ENCODE data around the gene SORBS2. TPM values are rescaled to one million over a fixed set of nuclear protein-coding genes. Genes with fewer than 3 reads are reported as not detected.
A peak's percentile ranks its signal among the peaks of the same experiment; 100 is the strongest.

SORBS2 gene
- polyA plus RNA-seq, 1 donor from 2014 or later, result 46.0 TPM

- no peaks in the 10 kb centered on the region for H3K9me2 ChIP-seq (ENCODE audit: insufficient read depth, low read length)
- H3K27me3 ChIP-seq (ENCODE audit: insufficient read depth, low read depth, low read length), result no peaks in the 10 kb centered on the region
- H3K79me2 ChIP-seq (replicated peaks; ENCODE audit: insufficient read depth, low read length), result no peaks in the 10 kb centered on the region
- H3K9me3 ChIP-seq (ENCODE audit: low read length), result no peaks in the 10 kb centered on the region
- H3F3A ChIP-seq (ENCODE audit: insufficient read depth, low read length, poor library complexity, severe bottlenecking), result no peaks in the 10 kb centered on the region
- H2AFZ ChIP-seq (ENCODE audit: low read depth, low read length), result no peak overlapping the region
- no peak overlapping the region for H3K4me2 ChIP-seq (ENCODE audit: low read length)
- H3K4me3 ChIP-seq (ENCODE audit: low read length), result no peak overlapping the region
- H4K20me1 ChIP-seq (ENCODE audit: insufficient read depth), result no peaks in the 10 kb centered on the region
- no peak for TF ChIP-seq EP300 (conservative IDR thresholded peaks at IDR 0.05; ENCODE audit: poor library complexity, severe bottlenecking)
- TF ChIP-seq REST (IDR thresholded peaks at IDR 0.05; ENCODE audit: borderline replicate concordance), result no peak
- TF ChIP-seq SMC3 (conservative IDR thresholded peaks at IDR 0.05; ENCODE audit: poor library complexity), result no peak
- no peak for TF ChIP-seq TAF1 (IDR thresholded peaks at IDR 0.05; ENCODE audit: low read depth)
- no peak for TF ChIP-seq RAD21 (conservative IDR thresholded peaks at IDR 0.05)
- H3K27ac ChIP-seq (ENCODE audit: low read length), result no peak overlapping the region
- no peaks in the 10 kb centered on the region for H3K36me3 ChIP-seq (ENCODE audit: insufficient read depth, low read length)
- H3K9ac ChIP-seq (ENCODE audit: low read length), result no peak overlapping the region
These were observed 226.8 kb downstream of the SORBS2 start for GRCh38 chr4:185585211-185585610.

GRCh38 chr4:185583813-185584212 is 228.2 kb downstream of the SORBS2 start:
- Histone ChIP-seq H4K20me1 (ENCODE audit: insufficient read depth) (no peaks in the 10 kb centered on the region), H3K27ac (ENCODE audit: low read length) (no peak overlapping the region), H3K9me3 (ENCODE audit: low read length) (no peaks in the 10 kb centered on the region), H3K9ac (ENCODE audit: low read length) (no peak overlapping the region), H2AFZ (ENCODE audit: low read depth, low read length) (no peak overlapping the region), H3F3A (ENCODE audit: insufficient read depth, low read length, poor library complexity, severe bottlenecking) (no peaks in the 10 kb centered on the region), H3K27me3 (ENCODE audit: insufficient read depth, low read depth, low read length) (no peaks in the 10 kb centered on the region), H3K4me3 (ENCODE audit: low read length) (no peak overlapping the region), H3K36me3 (ENCODE audit: insufficient read depth, low read length) (no peaks in the 10 kb centered on the region), H3K4me2 (ENCODE audit: low read length) (no peak overlapping the region), H3K9me2 (ENCODE audit: insufficient read depth, low read length) (no peaks in the 10 kb centered on the region), H3K79me2 (replicated peaks; ENCODE audit: insufficient read depth, low read length) (no peaks in the 10 kb centered on the region)
- no peak for TF ChIP-seq CTCF (IDR thresholded peaks at IDR 0.05; ENCODE audit: poor library complexity, severe bottlenecking)

- Histone ChIP-seq H3K9me3 (ENCODE audit: low read length) (no peaks in the 10 kb centered on the region), H3K36me3 (ENCODE audit: insufficient read depth, low read length) (no peaks in the 10 kb centered on the region), H4K20me1 (ENCODE audit: insufficient read depth) (no peaks in the 10 kb centered on the region), H3K27me3 (ENCODE audit: insufficient read depth, low read depth, low read length) (no peaks in the 10 kb centered on the region), H3K4me3 (ENCODE audit: low read length) (peak overlapping the region; percentile 10), H3K9me2 (ENCODE audit: insufficient read depth, low read length) (no peaks in the 10 kb centered on the region), H3K4me2 (ENCODE audit: low read length) (no peak overlapping the region), H3K79me2 (replicated peaks; ENCODE audit: insufficient read depth, low read length) (no peaks in the 10 kb centered on the region), H2AFZ (ENCODE audit: low read depth, low read length) (no peak overlapping the region), H3K27ac (ENCODE audit: low read length) (no peak overlapping the region), H3F3A (ENCODE audit: insufficient read depth, low read length, poor library complexity, severe bottlenecking) (no peaks in the 10 kb centered on the region), H3K9ac (ENCODE audit: low read length) (no peak overlapping the region)
- TF ChIP-seq SMC3 (conservative IDR thresholded peaks at IDR 0.05; ENCODE audit: poor library complexity), result no peak
- TF ChIP-seq CTCF (IDR thresholded peaks at IDR 0.05; ENCODE audit: poor library complexity, severe bottlenecking), result no peak
- no peak for TF ChIP-seq EZH2 (IDR thresholded peaks at IDR 0.05; ENCODE audit: borderline replicate concordance, insufficient read depth, low read length, poor library complexity, severe bottlenecking)
- TF ChIP-seq REST (IDR thresholded peaks at IDR 0.05; ENCODE audit: borderline replicate concordance), result no peak
- TF ChIP-seq POLR2AphosphoS5 (IDR thresholded peaks at IDR 0.05), result peak; percentile 60
- TF ChIP-seq MXI1 (conservative IDR thresholded peaks at IDR 0.05; ENCODE audit: poor library complexity, severe bottlenecking), result peak; percentile 19
- no peak for TF ChIP-seq TAF1 (IDR thresholded peaks at IDR 0.05; ENCODE audit: low read depth)
- TF ChIP-seq EP300 (conservative IDR thresholded peaks at IDR 0.05; ENCODE audit: poor library complexity, severe bottlenecking), result peak; percentile 87
These were observed 229.2 kb downstream of the SORBS2 start for GRCh38 chr4:185582651-185583400.
